ENCODE data around the gene MRPL37. TPM values are rescaled to one million over a fixed set of nuclear protein-coding genes. Genes with fewer than 3 reads are reported as not detected.

Gene MRPL37
- polyA plus RNA-seq, 3 donors, result 49.3 to 79.8 (median 56.0) TPM

- WGBS, 3 donors, result 76 to 86% (median 81%) methylated on average over 3 of the region's 3 CpGs
- no peak overlapping the region for H3K27ac ChIP-seq (ENCODE audit: low read depth, low read length)
These were observed 30.9 kb upstream of the MRPL37 start for GRCh38 chr1:54169068-54169467.

GRCh38 chr1:54171016-54171415 lies 29.0 kb upstream of the MRPL37 start:
- no peak overlapping the region for H3K27ac ChIP-seq (ENCODE audit: low read depth, low read length)
- WGBS, 3 donors, result 84 to 86% (median 84%) methylated on average over 8 of the region's 8 CpGs

DNA sequence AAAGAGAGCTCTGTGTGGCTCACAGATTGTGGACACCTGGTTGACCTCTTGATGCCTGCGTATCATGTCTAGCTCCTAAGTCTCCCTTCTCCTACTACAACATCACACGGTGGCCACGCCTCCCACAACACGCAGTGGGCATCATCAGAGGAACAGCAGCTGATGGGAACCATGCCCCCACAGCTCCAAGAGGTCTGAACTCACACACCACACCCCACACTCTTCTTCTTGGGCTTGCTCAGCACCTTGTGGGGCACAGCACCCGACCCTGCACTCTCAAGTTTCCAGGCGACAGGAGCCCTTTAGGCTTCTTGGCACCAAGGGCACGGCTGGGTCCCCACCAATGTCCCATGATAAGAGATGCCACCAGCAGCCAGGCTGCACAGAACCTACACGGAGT lies 28.4 kb upstream of the MRPL37 start:
- no peak overlapping the region for H3K27ac ChIP-seq (ENCODE audit: low read depth, low read length)
- 85 to 91% (median 90%) methylated on average over 8 of the region's 8 CpGs for WGBS, 3 donors

- WGBS, 3 donors, result 62 to 77% (median 62%) methylated on average over 10 of the region's 10 CpGs
- H3K27ac ChIP-seq (ENCODE audit: low read depth, low read length), result no peak overlapping the region
These were observed 27.1 kb upstream of the MRPL37 start for GRCh38 chr1:54172614-54173599.

- 68 to 80% (median 72%) methylated on average over 9 of the region's 9 CpGs for WGBS, 3 donors
- no peak overlapping the region for H3K27ac ChIP-seq (ENCODE audit: low read depth, low read length)
These were observed 26.3 kb upstream of the MRPL37 start for GRCh38 chr1:54173681-54174080.

- no peak overlapping the region for H3K27ac ChIP-seq (ENCODE audit: low read depth, low read length)
- 91 to 98% (median 94%) methylated on average over 4 of the region's 4 CpGs for WGBS, 3 donors
These were observed 25.9 kb upstream of the MRPL37 start for GRCh38 chr1:54174106-54174505.

GRCh38 chr1:54176621-54177327 lies 23.2 kb upstream of the MRPL37 start:
- no peak overlapping the region for H3K27ac ChIP-seq (ENCODE audit: low read depth, low read length)
- WGBS, 3 donors, result 94 to 97% (median 95%) methylated on average over 6 of the region's 6 CpGs

- H3K27ac ChIP-seq (ENCODE audit: low read depth, low read length), result no peak overlapping the region
- 92 to 94% (median 93%) methylated on average over 8 of the region's 8 CpGs for WGBS, 3 donors
These were observed 22.2 kb upstream of the MRPL37 start for GRCh38 chr1:54177726-54178125.

- H3K27ac ChIP-seq (ENCODE audit: low read depth, low read length), result no peak overlapping the region
- 81 to 88% (median 81%) methylated on average over 9 of the region's 9 CpGs for WGBS, 3 donors
These were observed 21.5 kb upstream of the MRPL37 start for GRCh38 chr1:54178296-54179070.

DNA sequence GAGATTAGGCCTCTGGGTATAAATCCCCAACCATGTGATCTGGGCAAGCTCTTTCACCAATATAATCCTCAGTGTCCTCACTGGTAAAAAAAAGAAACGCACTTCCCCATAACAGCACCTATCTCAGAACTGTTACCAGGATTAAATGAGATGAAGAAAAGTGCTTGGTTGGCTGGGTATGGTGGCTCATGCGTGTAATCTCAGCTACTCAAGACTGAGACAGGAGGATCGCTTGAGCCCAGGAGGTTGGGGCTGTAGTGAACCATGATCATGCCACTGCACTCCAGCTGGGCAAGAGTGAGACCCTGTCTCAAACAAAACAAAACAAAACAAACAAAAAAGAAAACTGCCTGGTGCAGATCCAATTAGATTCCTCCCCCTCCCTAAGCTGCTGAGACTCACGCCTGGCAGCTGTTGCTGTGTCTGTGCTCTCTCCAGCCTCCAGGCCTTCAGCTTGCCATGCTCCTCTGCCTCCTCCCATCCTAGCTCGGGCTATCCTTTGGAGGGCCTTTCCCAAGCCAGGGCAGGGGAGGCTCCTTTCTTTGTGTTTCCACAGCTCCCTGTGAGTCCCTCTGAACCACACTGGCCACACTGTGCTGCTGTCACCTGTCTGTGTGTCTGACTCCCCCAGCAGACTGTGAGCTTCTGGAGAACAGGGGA lies 19.1 kb upstream of the MRPL37 start:
- H3K27ac ChIP-seq (ENCODE audit: low read depth, low read length), result no peak overlapping the region
- 96 to 97% (median 97%) methylated on average over 5 of the region's 5 CpGs for WGBS, 3 donors

DNA sequence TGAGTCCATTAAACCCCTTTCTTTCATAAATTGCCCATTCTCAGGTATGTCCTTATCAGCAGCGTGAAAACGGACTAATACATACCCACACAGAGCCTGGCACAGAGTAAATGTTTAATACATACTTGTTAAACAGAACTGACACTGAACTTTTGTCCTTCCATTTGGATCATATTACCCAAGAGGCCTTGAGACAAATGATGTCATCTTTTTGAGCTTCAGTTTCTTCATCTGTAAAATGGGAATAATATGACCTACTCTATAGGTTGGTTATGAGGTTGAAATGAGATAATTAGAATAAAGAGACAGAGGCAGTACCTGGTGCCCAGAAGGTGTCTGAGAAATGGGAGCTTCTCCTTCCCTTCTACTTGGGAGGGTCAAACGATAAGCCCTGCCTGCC lies 13.9 kb upstream of the MRPL37 start:
- H3K27ac ChIP-seq (ENCODE audit: low read depth, low read length), result no peak overlapping the region
- 93 to 96% (median 94%) methylated on average over 3 of the region's 3 CpGs for WGBS, 3 donors

DNA sequence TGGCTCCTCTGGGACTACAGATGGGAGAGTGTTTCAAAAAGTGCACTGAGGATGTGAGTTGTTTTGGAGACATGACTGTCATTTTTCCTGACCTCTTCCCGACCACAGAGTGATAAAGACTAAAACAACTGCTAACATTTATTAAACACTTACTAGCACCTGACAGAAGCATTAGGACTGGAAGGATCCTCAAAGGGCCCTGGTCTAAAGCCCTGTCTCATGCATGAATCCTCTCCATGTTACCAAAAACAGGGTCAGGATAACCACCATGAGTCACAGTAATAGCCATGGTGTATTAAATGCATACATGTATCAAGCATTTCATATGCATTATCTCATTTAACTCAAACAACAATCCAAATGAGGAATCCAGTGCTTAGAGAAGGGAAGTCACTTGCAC lies 11.7 kb upstream of the MRPL37 start:
- 80 to 81% (median 81%) methylated on average over 1 of the region's 1 CpG for WGBS, 3 donors
- H3K27ac ChIP-seq (ENCODE audit: low read depth, low read length), result no peak overlapping the region

GRCh38 chr1:54190526-54190925 lies 9.4 kb upstream of the MRPL37 start:
- no peak overlapping the region for H3K27ac ChIP-seq (ENCODE audit: low read depth, low read length)
- 83 to 95% (median 91%) methylated on average over 9 of the region's 9 CpGs for WGBS, 3 donors

DNA sequence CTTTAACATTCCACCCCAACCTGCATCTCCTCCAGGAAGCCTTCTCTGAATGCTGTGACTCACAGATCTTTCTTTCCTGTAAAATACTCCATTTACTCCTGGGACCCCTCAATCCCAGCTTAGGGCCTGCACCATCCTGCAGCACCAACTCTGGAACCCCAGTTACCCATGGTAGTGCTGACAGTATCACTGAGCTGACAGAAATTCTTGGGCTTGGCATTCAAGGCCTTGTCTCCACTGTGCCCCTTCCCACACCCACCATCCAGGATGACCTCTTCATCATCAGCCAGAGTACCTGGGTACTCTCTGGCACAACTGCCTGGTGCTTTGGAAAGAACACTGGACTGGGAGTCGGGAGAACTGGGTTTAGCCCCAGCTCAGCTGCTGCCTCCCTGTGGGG lies 8.4 kb upstream of the MRPL37 start:
- 0 to 100% (median 95%) methylated on average over 1 of the region's 1 CpG for WGBS, 3 donors
- H3K27ac ChIP-seq (ENCODE audit: low read depth, low read length), result no peak overlapping the region

GRCh38 chr1:54193453-54193852 lies 6.5 kb upstream of the MRPL37 start:
- 93 to 95% (median 93%) methylated on average over 5 of the region's 5 CpGs for WGBS, 3 donors
- no peak overlapping the region for H3K27ac ChIP-seq (ENCODE audit: low read depth, low read length)

DNA sequence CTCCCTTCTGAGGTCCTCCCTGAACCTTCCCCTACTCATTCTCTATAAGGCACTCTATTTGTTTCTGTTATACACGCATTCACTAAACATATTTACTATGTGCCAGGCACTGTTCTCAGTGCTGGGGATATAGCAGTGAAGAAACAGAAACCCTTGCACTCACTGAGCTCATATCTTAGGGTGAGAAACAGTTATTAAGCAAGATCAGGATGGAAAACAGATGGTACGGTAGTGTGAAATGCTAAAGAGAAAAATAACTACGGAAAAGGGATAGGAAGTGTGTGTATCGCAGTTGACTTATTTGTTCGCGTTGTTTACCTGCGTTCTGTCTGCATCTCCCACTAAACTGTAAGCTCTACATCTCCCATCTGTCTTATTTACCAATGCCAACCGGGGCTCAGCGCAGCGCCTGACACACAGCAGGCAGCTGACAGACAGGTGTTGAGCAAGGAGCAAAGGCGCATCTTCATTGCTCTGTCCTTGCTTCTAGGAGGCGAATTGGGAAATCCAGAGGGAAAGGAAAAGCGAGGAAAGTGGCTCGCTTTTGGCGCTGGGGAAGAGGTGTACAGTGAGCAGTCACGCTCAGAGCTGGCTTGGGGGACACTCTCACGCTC lies 709 bp upstream of the MRPL37 start:
- WGBS, 3 donors, result 11 to 13% (median 12%) methylated on average over 17 of the region's 17 CpGs
- H3K27ac ChIP-seq (ENCODE audit: low read depth, low read length), result no peak overlapping the region

DNA sequence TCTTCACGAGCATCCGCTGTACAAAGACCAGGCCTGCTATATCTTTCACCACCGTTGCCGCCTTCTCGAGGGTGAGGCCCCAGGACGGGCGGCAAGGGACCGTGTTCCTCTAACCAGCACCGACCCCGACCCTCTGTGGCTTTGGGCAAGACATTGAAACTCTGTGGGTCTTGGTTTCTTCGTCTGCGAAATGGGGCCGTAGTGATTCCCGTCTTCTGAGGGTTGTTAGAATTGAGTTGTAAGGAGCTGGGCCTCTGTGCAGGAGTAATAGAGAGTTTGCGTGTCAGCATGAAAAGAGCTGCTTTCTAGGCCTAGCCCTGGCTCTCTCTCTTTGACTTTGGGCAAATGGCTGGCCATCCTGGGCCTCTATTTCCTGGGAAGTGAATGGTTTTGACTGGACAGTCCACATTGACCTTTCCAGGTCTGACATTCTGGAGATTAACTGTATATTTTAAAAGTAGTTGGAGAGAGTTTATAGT lies 591 bp downstream of the MRPL37 start:
- 1 to 2% (median 2%) methylated on average over 15 of the region's 15 CpGs for WGBS, 3 donors
- H3K27ac ChIP-seq (ENCODE audit: low read depth, low read length), result no peak overlapping the region

DNA sequence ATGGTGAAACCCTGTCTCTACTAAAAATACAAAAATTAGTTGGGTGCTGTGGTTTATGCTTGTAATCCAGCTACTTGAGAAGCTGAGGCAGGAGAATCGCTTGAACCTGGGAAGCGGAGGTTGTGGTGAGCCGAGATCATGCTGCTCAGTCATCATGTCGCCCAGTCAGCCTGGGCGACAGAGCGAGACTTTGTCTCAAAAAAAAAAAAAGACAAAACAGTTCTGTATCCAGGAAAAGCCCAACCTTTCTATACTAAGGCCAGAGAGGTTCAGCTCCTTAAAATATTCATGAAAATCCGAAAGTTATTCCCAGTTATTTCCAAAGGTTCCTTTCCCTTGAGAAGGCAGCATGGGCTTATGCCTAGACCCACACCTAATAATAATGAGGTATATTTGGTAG lies 4.2 kb downstream of the MRPL37 start:
- 77 to 88% (median 79%) methylated on average over 7 of the region's 7 CpGs for WGBS, 3 donors
- no peak overlapping the region for H3K27ac ChIP-seq (ENCODE audit: low read depth, low read length)

Data from adipose tissue (tissue), 3 donors.